CD4-positive, alpha-beta T cell treated with Interleukin-6 at 100 ng/mL for 8 hours (primary cell): ENCODE results near the gene EPC1.
"Not testable (repeated sequence)": the region's sequence is repeated elsewhere in the genome, so short reads cannot be mapped to it uniquely, and the experiment has no call there.

Experiments used
- DNase-seq: peaks from one replicate; pipeline ENCODE4 v3.0.0-alpha.2; 2020; ENCODE audit warnings: mixed read lengths, low spot score

The EPC1 gene

DNA sequence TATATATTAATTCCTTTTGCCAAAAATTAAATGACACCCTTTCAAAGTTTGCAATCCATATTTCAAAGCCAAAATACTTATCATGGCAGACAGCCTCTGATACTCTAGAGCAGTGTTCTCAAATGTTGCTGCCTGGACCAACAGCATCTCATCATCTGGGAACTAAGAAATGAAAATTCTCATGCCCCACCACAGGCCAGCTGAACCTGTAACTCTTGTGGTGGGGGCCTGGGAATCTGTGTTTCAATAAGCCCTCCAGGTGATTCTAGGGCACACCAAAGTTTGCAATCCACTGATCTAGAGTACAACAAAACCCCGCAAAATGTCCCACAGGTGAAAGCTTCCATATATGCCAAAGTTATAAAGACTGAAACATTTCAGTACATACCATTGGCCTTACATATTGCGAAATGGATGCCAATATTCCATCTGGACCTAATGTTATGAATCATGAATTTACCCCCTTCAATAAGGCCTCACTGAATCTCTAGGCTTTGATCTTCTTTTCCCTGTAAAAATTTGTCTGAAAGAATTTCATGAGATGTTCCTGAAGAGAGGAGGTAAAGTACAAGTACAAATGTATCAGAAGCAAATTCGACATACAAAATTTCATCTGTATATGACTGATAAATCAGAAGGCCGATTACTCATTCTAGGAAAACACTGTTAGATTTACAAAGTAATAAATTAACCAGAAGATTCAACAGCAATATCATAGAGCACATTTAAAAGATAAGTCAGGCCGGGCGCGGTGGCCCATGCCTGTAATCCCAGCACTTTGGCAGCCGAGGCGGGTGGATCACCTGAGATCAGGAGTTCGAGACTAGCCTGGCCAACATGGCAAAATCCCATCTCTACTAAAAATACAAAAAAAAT, 25.3 kb upstream of the EPC1 start:
- DNase-seq: no peak

DNA sequence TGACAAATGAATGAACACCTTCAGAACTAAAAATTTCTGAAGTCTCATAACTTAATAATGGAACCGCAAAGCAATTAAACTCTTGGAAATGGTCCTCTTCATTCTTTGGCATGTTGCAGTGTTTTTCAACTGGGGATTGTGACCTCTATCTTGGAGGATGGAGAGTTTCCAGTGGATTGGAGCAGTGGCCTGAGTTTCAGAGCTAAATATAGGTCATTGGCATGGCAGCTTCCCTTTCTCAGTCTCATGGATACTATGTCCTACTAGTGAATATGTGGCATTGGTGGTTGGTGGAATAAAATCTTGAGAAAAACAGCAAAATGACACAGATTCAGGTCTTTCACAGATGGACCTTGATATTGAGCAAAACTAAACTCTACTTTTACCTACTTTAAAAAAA, 24.1 kb upstream of the EPC1 start:
- no peak for DNase-seq

DNA sequence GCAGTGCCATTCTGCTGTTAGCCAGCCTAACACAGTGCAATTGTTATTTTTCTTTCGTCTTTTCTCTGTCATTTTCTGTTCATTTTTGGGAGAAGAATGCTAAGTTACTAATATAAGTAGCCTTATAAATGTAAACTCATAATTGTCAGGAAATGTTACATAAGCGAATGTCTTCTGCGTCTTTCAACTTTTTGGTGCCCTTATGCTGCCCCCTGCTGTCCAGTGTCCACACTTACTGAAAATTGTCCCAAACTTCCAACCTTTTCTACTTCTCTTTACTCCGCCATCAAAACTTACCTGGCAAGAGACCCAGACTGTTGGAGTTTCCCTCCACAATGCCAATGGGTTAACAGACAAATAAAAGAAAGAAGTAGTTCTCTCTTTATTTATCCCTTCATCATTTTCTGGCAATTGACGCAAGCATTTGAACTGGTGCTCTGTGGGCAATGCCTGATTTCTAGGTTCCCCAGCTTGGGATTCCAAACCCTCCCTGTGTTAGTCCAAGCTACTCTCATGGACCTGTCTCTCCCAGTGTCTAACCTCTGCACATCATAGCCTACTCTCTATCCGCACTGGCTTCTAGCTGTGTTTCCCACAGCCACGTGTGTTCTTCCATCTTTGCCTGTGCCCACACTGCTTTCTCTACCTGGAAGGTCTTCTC, 21.0 kb upstream of the EPC1 start:
- DNase-seq: peak; percentile 72

DNA sequence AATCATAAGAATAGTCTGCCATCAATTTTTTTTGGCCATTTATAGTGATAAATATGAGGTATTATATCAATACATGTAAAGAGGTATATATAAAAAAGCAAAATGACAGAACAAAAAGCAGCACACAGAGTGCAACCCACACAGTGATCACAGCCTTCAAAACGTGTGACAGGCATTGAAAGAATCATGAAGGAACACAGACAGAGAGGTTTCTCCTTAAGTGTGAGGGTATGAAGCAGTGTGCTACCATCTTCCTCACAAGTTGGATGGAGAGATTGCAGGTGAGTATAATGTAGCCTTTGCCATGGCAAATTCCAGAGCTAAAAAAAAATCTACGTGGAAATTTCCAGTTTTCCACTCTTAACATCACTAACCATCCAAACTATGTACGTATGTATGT, 19.6 kb upstream of the EPC1 start:
- no peak for DNase-seq

DNA sequence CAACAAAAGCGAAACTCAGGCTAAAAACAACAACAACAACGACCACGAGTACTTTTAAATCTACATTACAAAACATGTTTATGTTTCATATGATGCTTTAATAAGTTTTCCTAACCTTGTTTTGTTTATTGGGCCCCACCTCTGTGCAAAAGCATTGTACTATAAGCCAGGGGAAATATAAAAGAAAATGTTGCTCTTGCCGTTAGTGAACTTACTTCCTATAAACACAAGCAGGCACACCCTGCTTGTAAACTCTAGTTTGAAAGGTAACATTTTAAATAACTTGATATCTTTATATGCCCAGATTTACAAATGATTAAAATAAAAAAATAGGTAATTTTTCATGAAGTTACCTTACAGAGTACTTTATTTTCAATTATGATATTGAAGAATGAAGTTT, 19.2 kb upstream of the EPC1 start:
- DNase-seq: no peak

DNA sequence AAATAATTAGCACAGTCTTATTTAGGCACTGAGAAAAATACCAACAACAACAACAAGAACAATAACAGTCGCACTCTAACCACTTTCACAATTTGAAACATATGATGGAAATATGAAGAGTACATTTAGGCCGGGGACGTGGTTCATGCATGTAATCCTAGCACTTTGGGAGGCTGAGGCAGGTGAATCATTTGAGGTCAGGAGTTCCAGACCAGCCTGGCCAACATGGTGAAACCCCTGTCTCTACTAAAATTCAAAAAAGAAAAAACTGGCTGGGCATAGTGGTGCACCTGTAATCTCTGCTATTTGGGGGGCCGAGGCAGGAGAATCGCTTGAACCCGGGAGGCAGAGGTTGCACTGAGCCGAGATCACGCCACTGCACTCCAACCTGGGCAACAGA, 18.4 kb upstream of the EPC1 start:
- DNase-seq: not testable (repeated sequence)

DNA sequence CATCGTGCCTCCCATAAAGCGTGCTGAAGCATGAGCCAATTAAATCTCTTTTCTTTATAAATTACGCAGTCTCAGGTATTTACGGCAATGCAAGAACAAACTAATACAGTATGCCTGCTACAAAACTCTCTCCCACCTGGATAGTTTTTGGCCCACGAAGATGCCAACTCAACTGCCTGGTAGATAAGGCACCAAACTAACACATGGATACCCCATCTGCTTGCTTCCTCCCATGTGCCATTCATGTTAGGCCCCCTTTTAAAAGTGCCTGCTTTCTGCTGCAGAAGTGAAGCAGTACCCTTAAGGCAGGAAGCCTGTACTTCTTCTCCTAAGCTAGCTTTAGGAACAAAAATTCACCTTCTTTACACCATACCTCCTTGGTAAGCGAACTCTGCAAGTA, 15.6 kb upstream of the EPC1 start:
- no peak for DNase-seq

DNA sequence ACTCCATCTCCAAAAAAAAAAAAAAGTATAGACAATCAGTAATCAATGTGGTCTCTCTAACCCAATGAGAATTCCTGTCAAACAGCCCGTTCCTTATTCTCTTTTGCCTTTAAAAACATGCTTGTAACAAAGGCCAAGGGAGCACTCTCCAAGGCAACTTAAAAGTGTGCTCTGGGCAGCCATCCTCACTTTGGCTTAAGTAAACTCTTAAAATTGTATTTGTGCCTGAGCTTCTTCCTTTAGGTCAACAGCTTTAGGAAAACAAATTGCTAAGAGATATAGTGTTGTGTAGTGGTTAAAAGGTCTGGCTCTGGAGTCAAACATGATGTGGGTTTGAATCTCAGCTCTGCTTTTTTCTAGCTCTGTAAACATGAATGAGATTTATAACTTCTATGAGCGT, 13.9 kb upstream of the EPC1 start:
- DNase-seq: no peak

DNA sequence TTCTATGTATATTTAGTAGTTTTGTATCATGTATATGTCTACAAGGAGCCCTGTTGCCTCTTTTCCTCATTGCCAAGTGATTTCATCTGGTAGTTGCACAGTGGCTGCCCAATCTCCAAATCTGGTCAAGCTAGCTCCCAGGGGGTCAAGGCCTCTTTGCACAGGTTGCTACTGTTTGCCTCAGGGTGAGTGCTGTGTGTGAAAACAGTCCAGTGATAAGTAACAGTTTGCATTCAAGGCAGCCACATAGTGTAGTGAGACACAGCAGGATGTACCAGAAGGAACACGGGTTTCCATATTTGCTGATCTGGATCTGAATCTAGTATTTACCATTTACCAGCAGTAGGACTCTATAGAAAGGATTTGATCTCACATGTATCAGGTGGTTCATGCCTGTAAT, 13.3 kb upstream of the EPC1 start:
- DNase-seq: no peak

DNA sequence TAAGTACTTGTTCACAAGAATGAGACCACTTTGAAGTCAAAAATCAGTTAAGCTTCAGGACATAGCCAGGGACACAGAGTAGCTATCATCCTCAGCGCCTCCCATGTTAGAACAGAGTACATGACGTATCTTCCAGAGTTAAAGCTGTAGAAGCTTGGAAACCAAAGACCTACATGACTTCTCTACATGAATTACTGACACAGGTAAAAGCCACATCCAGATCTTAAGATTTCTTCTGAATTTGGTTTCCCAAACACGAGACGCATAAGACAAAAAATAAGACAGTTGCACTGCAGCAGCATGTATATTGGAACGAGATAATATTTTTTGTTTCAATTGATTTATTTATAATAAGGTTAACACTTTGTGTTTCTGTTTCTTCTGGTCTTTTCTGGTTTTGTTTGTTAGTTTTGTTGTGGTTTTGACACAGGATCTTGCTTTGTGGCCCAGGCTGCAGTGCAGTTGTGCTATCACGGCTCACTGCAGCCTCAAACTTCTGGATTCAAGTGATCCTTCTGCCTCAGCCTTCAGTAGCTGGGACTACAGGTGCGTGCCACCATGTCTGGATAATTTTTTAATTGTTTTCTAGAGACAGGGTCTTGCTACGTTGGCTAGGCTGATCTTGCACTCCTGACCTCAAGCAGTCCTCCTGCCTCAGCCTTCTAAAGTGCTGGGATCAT, 10.2 kb upstream of the EPC1 start:
- peak; percentile 19 for DNase-seq

DNA sequence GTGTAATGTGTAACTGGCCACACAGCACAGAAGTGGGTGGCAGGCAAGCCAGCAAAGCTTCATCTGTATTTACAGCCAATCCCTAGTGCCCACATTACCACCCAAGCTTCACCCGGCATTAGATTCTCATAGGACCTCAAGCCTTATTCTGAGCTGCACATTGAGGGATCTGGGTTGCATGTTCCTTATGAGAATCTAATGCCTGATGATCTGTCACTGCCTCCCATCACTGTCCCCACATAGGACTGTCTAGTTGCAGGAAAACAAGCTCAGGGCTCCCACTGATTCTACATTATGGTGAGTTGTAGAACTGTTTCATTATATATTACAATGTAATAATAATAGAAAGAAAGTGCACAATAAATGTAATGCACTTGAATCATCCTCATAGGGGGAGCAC, 7.7 kb upstream of the EPC1 start:
- DNase-seq: not testable (repeated sequence)

DNA sequence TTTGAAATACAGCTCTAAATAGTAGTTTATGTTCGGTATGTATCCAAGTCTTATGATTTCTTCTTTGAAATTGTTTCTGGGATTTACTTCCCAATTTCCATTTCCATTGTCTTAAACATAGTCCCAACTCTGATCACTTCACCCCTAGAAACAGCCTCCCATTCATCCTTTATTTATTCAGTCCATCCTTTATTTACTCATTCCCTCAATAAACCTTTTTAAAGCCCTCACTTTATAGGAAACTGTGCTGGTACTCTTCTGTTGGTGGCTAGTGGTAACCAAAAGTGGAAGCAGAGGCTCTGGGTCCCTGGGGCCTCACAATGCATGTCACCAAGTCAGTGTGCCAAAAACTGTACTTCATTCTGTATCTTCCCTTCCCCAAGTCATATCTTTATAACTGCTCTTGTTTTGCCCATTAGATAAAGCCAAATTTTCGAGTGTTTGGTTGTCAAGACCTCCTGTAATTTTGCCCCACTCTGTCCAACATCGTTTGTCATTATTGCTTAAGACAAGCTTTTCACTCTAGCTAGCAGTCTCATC, 3.9 kb upstream of the EPC1 start:
- DNase-seq: no peak

DNA sequence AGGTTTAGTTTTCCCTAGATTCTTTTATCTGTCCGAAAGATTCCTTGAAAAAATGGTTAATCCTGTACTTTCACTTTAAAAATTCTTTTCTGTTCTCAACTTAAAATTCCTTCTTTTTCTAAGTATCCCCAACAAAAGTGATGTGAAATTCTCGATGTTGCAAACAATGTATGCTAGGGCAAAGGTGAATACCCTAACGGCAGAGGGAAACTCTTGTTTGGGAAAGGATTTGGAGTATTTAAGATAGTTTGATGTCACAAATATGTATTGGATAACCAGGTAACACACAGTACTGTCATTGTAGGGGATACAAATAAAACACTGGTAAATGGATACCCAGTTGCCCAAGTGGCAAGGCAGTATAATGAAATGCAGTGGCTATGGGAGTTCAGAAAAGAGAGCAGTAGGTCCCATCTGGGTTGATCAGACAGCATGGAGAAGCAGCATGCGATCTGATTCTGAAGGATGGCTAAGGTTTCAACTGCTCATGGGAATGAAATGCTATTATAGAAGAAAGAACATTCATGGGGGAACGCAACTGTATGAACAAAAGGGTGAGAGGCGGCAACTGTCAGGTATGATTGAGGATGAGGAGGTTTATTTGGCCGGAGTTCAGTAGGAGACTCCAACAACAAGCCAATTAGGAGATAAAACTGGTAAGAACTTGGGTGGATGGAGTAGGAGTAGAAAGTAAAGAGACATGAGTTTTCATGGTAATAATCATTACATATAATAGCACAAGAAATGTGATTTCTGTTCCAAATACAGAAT, 3.2 kb upstream of the EPC1 start:
- no peak for DNase-seq

DNA sequence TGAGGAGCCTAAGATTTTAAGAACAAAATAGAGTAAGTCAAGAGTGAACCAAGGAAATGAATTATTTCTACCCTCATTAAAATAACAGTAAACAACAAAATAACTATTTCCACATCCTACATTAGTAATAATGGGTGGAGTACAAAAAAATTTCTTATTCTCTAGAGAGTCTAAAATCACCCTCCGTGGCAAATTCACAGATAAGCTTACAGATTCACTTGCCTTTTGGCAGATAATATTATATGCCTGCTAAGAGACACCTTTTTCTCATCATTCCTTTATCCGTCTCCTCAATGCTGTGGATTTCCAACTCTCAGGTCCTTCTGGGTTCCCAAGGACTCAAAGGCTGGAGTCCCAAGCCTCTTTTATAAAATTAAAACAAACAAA, 2.2 kb upstream of the EPC1 start:
- DNase-seq: no peak

DNA sequence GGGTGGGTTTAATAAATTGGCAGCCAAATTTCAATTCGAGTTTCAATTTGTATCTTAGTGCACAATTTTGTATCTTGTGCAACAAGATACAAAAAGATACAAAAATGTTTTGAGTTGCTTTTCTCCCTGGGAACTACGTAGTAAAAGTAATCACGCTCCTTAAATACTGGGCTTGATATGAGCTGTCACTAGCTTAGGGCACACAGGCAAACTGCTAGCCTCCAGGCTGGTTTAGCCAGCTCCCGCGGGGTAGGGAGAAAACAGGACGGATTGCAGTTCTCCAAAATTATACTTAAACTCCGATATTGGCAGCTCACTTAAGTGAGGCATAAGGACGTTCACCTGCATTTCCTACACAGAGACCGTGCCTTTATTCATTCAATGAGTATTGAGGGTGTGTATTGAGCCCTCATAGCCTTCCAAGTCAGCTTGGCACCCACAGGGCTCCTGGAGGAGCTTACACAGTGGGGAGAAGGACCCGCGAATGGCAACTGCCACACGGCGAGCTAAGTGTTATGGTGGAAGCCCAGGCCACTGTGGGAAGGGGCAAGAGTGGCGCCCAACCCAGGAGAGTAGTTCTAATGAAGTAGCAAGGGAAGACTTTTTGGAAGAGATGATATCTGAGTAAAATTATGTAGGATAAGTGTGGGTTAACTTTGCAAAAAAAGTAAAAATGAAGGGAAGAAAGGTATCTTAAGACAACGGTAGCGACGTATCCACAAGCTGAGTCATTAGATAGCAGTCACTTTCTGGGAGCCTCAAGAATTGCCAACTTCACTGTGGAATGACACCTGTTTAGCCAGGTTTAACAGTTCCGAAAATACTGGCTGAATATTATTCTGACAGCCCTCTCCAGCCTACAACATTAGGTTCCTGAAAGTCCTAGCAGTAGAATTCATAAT, 1.6 kb upstream of the EPC1 start:
- DNase-seq: no peak

DNA sequence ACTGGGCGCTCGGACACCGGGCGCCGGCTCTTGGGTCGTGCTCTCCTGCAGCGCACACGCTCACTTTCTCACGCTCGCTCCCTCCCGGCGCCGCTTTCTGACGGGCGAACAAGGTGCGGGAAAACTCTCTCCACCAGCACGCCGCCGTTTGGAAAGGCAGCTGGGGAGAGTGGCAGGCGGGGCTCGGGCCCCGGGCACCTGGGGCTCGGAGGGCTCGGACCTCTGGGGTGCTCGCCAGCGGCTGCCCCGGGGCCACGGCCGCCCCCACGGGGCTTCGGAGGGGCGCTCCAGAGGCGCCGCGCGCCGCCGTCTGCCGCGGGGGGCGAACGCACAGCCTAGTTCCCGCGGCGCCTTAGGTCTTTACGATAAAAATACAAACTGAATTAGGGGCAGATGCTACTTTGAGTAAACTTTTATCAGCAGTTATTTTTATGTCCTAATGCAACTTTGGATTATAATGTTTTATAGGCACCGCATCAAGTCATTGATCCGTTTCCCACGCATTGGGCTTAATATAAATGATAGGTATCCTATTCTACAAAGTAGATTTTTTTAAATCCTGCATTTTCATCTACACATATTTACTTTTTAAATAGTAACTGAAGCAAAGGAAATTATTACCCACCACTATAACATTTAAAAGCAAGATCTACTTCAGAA, 535 bp upstream of the EPC1 start:
- DNase-seq: no peak

DNA sequence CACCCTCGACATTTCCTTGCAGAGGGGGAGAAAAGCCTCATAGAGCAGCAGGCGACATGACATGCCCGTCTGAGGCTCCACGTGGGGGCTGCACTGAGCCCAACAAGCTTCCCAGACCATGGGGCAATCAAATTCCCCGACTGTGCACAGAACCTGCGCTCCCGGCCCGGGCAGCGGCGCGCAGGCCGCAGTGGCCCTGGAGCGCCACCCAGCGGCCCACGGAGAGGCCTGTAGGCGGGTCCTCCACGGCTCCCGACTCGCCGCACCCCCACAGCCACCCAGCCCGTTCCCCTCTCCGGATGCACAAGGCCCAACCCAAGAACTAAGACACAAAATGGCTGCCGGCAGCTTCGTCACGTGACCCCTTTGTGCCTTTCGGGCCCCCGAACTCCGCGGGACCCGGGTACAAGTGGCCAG, 816 bp downstream of the EPC1 start:
- DNase-seq: peak; percentile 96

DNA sequence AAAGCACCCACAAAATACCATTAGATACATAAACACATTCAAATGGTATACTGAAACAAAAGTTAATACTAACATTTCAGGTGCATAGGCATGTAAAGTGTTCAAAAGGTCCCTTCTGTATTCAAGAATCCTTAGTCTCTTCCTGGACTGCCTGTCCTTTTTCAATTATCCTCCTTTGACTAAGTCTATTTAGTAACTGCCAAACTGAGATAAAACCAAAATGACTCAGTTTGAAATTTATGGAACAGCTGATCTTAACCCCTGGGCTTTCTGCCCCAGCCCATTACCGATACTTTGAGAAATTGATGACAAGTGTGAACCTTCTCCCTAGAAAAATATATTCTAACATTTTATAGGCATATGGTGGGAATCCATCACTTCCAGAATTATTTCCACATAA, 5.4 kb downstream of the EPC1 start:
- no peak for DNase-seq

DNA sequence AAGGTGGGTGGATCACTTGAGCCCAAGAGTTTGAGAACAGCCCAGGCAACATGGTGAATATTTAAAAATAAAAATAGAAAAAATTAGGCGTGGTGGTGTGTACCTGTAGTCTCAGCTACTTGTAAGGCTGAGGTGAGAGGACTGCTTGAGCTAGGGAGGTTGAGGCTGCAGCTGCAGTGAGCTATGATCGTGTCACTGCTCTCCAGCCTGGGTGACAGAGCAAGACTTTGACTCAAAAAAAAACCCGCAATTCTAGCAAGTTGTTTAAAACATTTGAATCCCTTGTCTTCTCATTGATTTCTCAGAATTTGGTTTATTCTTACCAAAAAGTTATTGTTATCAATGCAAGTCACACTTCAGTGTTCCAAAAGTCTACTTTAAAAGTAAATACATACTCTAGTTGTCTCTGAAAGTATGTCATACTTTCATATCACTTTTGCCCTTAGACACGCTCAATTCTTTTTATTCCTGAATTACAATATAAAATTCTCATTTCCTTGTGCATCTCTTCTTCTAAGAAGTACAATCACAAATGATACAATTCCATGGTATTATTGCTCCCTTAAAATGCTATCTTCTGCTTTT, 6.3 kb downstream of the EPC1 start:
- no peak for DNase-seq

DNA sequence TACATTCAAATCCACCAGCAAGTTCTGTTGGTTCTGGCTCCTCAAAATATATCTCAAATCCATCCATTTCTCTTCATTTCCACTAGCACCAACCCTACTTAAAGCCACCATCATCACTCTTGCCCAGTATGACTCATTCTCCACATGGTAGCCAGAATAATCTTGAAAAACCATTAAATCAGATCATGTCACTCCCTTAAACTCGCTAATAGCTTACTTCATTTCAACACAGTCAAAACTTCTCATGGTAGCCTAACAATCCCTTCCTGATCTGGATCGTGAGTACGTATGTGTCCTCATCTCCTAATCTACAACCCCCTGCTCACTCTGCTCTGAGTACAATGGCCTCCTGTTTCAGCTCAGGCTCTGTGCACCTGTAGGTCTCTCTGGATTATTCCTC, 8.7 kb downstream of the EPC1 start:
- no peak for DNase-seq
